GM08714 (cell line): ENCODE results near the gene FMN2.

ENCODE experiments used
- H3K4me3 ChIP-seq: fragments of 200-500 bp; sonication (Bioruptor generic); 2 replicates; pipeline ENCODE4 v1.5.1; 2014; ENCODE audit warnings: mild to moderate bottlenecking, low read length, inconsistent platforms
- ZNF274 ChIP-seq: IDR thresholded peaks from 2 replicates; pipeline ENCODE4 v1.6.1; 2012; ENCODE audit warnings: mild to moderate bottlenecking, low read depth, low read length

FMN2 gene

DNA sequence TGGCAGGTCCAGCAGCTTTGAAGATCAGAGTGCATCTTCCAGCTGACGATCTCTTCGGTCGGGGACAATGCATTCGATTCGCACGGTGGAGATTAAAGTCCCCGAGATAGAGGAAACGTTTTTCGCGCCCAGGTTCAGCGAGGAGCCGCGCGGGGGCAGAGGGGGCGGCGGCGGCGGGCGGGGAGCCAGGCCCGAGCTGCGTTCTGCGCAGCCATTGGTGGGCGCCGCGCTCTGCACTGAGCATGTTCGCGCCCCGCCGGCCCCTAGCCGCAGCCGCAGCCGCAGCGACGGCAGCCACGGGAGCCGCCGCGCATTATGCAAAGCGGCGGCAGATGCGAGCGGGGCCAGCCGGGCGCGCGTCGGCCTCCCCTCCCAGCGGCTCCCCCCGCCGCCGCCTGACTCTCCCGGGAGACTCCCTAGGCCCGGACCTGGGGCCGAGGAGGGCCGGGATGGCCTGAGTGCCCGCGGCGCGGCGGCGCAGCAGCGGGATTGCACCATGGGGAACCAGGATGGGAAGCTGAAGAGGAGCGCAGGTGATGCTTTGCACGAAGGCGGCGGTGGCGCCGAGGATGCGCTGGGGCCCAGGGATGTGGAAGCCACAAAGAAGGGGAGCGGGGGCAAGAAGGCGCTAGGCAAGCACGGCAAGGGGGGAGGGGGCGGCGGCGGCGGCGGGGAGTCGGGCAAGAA lies at the start of gene FMN2:
FMN2 (plus strand) TSS at position 270 of the 687 bp plus-strand sequence; CDS start at position 497, 227 bp downstream.
- no peak for TF ChIP-seq ZNF274
- H3K4me3 ChIP-seq: peak within 1 kb of the TSS; percentile 49

DNA sequence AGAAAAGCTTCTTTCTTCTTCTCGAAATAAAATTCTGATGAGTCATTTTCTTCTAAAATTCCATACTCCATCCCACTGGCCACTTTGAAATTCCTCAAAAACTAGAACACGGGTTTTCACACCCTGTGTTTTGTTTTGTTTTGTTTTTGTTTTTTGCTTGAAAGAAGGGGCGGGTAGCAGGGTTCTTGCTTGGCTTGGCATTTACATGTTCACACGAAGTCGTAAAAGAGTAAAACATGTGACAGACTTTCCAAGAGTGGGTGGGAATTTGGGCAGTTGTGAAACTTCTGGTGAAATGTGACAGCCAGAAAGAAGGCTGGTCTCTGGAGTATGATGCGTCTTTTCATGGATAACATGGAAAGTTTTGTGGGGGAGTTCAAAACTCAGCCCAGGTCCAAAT lies 47.1 kb upstream of the FMN2 start:
- no peak for TF ChIP-seq ZNF274
- H3K4me3 ChIP-seq: no peak overlapping the region

DNA sequence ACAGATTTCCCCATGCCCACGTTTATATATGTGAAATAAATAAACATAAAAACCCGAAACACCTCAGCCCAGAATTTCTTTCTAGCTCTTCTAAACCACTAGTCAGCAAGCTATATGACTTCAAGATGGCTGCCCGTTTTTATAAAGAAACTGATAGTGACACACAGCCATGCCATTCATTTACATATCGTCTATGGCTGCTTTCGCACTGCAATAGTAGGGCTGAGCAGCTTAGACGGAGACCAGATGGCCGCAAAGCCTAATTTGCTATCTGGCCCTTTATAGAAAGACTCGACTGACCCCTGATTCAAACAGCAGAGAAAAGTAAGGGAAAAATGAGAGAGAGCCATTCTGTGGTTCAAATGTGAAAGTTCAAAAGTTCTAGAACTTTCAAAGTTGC lies 45.7 kb upstream of the FMN2 start:
- TF ChIP-seq ZNF274: no peak
- no peak overlapping the region for H3K4me3 ChIP-seq

DNA sequence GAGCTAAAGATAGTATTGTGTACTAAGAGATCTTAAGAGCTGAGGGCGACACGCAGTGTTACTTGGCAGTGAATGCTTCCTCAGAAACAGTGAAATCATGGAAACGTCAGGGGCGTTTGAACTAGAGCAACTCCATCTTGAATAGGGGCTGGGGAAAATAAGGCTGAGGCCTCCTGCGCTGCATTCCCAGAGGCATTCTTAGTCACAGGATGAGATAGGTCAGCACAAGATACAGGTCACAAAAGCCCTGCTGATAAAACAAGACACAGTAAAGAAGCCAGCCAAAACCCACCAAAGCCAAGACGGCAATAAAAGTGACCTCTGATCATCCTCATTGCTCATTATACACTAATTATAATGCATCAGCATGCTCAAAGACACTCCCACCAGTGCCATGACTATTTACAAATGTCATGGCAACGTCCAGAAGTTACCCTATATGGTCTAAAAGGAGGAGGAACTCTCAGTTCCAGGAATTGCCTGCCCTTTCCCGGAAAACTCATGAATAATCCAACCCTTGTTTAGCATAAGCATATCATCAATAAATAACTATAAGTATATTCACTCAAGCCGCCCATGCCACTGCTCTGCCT lies 37.5 kb upstream of the FMN2 start:
- TF ChIP-seq ZNF274: no peak
- H3K4me3 ChIP-seq: no peak overlapping the region

DNA sequence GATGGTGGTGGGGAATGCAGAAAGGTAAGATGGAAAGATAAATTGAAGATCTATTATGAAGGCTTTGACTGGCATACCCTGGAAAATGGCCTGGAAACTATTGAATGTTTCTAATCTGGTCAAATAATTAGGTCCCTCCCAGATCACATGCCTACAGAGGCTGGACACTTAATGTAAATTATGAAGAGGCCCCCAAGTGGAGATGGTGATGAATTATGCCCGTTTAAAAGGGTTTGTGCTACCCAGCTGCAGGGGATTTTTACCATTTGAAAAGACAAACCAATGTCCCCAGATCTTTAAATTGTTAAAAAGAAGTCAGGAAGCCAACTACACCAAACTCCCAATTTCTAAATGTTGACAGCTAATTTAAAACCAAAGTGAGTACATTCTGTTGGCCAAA lies 35.7 kb upstream of the FMN2 start:
- no peak for TF ChIP-seq ZNF274
- H3K4me3 ChIP-seq: no peak overlapping the region

DNA sequence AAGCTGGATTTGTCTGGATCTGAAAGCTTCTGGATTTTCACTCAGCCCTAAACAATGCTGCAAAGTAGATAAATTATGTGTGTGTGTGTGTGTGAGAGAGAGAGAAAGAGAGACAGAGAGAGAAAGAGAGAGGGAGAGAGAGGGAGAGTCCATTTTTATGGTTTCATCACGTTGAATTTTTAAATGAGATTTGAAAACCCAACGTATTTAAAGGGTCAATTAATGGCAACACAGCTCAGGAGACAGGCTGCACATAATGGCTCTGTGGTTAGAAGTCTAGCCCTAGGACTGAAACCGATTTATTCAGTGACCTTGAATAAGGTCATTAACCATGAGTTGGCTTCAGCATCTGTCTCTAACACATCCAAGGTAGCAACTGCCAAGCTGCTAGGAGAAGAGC lies 35.3 kb upstream of the FMN2 start:
- no peak for TF ChIP-seq ZNF274
- H3K4me3 ChIP-seq: no peak overlapping the region

DNA sequence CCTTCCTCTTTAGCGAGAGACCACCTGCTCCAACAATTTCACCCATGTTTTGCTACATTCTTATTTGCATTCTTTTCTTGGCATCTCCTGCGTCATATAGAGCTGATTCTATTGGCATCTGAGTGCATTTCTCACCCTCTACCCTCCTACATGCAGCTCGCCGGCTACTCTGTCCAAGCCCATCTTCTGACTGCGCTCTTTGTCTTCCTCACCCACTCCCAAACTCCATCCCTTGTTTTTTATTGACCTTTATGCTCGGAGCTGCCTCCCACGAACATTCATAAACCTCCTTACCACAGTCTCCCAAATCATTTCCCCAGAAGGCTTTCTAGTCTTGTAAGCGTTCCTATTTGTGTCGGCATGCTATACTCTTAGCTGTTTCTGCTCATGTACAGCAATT lies 33.6 kb upstream of the FMN2 start:
- no peak for TF ChIP-seq ZNF274
- H3K4me3 ChIP-seq: no peak overlapping the region

DNA sequence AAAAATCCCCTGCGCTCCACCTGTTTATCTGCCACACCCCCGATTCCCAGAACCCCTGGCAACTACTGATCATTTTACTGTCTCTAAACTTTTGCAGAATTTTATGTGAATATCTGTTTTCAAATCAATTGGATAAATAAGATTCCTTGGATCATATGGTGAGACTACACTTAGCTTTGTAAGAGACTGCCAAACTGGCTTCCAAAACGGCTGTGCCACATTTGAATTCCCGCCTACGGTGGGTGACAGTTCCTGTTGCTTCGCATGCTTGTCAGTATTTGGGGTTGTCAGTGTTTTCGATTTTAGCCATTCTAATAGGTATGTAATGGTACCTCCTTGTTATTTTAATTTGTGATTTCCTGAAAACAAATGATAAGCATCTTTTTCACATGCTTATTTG lies 22.7 kb upstream of the FMN2 start:
- no peak overlapping the region for H3K4me3 ChIP-seq
- TF ChIP-seq ZNF274: no peak

DNA sequence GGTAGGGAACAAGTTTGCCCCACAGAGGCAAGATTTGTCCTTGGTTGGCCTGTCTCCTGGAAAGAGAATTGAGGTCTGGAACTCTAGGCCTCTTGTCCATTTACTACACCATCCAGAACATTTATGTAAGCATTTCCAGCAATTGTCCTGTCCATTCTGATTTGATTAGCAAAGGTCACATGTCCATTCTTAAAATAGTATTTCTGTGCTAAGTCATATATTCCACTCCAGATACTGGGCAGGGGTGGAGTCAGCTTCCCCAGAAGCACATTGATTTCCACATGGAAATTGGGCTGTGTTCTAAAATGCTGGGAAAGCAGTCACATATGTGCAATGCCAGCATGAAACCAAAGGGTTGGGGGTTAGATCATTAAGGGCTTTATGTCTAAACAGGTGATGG lies 21.5 kb upstream of the FMN2 start:
- H3K4me3 ChIP-seq: no peak overlapping the region
- TF ChIP-seq ZNF274: no peak

DNA sequence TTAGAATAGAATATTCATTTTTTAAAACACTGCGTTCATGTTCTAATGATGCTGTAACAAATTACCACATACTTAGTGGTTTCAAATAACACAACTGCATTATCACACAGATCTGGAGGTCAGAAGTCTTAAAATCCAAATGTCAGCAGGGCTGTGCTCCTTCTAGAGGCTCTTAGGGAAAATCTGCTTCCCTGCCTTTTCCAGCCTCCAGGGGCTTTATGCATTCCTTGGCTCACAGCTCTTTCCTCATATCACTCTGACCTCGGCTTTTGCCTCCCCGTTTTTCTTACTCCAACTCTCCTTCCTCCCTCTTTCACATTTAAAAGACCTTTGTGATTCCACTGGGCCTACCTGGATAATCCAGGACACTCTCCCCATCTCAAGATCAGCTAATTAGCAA lies 18.6 kb upstream of the FMN2 start:
- TF ChIP-seq ZNF274: no peak
- H3K4me3 ChIP-seq: no peak overlapping the region

DNA sequence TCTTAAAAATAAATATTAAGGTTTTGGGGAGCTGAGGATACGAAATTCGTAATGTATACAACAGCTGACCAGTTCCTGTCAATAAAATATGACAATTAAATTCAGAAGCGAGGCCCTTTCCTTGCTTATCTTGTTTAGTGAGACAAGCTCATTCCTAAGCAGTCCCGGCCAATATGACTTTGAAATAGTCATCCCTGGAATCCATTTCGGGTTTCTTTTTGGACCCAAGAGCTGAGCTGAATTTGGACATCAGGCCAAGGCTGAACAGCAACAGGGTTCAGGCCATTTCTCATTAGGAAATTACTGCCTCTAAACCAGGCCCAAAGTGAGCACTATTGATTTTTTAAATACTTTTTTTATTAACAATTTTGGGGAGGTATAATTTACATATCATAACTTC lies 17.3 kb upstream of the FMN2 start:
- TF ChIP-seq ZNF274: no peak
- H3K4me3 ChIP-seq: no peak overlapping the region

DNA sequence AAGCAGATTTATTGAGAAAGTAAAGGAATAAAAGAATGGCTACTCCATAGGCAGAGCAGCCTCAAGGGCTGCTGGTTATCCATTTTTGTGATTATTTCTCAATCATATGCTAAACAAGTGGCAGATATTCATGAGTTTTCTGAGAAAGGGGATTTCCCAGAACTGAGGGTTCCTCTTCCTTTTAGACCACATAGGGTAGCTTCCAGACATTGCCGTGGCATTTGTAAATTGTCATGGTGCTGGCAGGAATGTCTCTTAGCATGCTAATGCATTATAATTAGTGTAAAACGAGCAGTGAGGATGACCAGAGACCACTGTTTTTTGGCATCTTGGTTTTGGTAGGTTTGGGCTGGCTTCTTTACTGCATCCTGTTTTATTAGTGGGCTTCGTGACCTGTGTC lies 16.8 kb upstream of the FMN2 start:
- TF ChIP-seq ZNF274: no peak
- H3K4me3 ChIP-seq: no peak overlapping the region

DNA sequence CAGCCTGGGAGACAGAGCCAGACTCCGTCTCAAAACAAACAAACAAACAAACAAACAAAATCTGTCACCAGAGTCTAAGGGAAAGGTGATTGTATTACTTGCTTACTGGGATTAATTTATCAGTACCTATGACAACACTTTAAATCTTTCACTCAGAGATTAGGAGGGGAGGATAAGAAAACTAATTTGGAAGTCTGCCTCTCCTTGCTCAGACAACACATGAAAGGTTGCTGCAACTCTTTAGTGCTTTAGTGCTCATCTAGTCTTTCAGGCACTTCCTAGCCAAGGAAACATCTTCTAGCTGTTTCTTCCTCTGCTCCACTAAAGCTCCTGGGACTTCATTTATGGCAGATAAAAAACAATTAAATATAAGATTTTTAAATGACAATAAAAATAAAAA lies 7.3 kb upstream of the FMN2 start:
- no peak for TF ChIP-seq ZNF274
- no peak overlapping the region for H3K4me3 ChIP-seq

DNA sequence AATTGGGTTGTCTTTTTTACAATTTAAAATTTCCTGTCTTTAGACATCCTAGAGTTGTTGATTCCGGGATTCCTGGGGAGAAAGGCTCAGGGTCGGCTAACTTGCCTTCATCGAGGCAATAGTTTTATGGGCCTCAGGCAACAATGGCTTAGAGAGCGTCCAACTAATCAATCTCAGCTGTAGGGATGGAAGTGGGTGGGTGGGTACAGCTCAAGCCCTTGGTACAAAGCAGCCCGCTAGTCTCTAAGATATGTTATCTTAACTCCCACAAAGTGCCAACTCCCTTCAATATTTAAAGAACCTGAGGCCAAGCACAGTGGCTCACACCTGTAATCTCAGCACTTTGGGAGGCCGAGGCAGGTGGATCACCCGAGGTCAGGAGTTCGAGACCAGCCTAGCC lies 6.9 kb upstream of the FMN2 start:
- no peak overlapping the region for H3K4me3 ChIP-seq
- TF ChIP-seq ZNF274: no peak

DNA sequence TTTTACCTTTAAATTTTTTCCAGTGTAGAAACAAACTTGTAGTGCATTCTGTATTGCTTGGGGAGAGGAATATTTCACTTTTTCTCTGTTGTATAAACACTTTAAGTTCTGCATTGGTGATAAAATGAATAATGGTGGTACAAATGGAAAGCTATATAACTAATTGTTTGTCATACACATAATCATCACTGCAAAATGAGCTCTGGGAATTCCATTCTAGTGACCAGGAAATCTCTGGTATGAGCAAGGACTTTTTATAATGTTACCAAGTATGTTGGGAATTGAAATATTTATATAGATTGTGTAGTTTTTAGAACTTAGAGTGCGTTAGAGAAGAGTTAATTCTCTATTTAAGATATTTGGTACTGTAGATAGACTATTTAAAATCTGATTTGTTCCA lies 5.0 kb upstream of the FMN2 start:
- TF ChIP-seq ZNF274: no peak
- H3K4me3 ChIP-seq: no peak overlapping the region

DNA sequence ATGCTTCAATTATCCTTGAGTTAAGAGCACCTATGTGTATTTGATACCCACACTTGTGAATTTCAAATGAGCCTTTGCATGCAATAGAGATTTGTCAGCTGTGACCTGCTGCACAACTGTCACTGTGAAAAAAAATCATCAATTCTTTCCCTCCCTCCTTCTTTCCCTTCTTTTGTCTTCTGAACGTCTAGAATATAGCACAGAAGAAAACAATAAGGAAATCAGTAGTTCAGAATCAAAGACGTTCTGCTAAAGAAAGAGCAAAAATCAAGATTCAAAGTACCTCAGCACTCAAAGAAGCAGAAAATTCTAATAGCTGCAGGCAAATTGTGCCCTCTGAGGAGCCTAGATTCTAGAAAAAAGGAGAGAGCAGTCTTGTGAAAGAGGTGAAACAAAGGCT lies 1.7 kb upstream of the FMN2 start:
- TF ChIP-seq ZNF274: no peak
- H3K4me3 ChIP-seq: no peak overlapping the region
